PC-3 (cell line): ENCODE measurements around the gene SPTBN2.

Experiments
- EZH2phosphoT487 ChIP-seq: fragments of 300-600 bp; sonication (generic); IDR thresholded peaks from 2 replicates; pipeline ENCODE4 v1.6.1; 2018; ENCODE audit warnings: mild to moderate bottlenecking, antibody characterized with exemption, low read length, borderline replicate concordance
- TF ChIP-seq, protein P1 (sequence below): fragments of 300-600 bp; sonication (generic); conservative IDR thresholded peaks from 2 replicates; pipeline ENCODE4 v1.5.1; 2017; ENCODE audit warnings: antibody characterized with exemption, low read depth, mild to moderate bottlenecking, low read length

DNA sequence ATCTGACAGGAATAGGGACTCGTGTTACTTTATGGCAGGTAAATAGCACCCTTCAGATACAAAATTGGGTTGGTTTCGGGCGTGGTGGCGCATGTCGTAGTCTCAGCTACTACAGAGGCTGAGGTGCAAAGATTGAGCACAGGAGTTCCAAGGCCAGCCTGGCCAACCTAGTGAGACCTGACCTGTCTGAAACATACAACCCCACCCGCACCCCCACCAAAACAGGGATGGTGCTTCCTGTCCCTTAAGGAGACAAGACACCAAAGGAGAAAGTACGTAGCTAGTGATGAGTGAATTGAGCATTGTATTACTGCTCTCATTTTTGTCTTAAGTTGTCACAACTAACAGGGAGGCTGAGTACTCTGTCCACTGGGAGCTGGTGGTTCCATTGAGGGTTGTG is 76.4 kb downstream of the SPTBN2 start:
- TF ChIP-seq, protein P1, sequence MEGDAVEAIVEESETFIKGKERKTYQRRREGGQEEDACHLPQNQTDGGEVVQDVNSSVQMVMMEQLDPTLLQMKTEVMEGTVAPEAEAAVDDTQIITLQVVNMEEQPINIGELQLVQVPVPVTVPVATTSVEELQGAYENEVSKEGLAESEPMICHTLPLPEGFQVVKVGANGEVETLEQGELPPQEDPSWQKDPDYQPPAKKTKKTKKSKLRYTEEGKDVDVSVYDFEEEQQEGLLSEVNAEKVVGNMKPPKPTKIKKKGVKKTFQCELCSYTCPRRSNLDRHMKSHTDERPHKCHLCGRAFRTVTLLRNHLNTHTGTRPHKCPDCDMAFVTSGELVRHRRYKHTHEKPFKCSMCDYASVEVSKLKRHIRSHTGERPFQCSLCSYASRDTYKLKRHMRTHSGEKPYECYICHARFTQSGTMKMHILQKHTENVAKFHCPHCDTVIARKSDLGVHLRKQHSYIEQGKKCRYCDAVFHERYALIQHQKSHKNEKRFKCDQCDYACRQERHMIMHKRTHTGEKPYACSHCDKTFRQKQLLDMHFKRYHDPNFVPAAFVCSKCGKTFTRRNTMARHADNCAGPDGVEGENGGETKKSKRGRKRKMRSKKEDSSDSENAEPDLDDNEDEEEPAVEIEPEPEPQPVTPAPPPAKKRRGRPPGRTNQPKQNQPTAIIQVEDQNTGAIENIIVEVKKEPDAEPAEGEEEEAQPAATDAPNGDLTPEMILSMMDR, result no peak
- no peak for TF ChIP-seq EZH2phosphoT487
